Posterior vena cava (tissue), 2 donors: ENCODE measurements around the gene MEGF10. TPM values are rescaled to one million over a fixed set of nuclear protein-coding genes. Genes with fewer than 3 reads are reported as not detected.

Source experiments
- DNase-seq: peaks from one replicate; pipeline ENCODE4 v3.0.0-alpha.2; 2020; ENCODE audit warnings: low spot score
- intact Hi-C, 2 donors: fragments of 100-400 bp; cut with DNase I; formaldehyde crosslinking; loops; one replicate each; pipeline versions ENCODE4 v1.14.1 to v1.14.2; 2022 to 2023
- total RNA-seq, 2 donors: library from RNA; stranded (reverse); fragmentation: NEBNext Ultra II Directional; extraction: Animal tissue kit (Norgen Biotek cat#: 25700); gene quantifications; one replicate each; pipeline ENCODE4 v1.2.1, GENCODE V29; 2021
- donor health status: DM: yes; HTN: yes; CAD: no.
- donor health status: DM: yes; HTN: yes; CAD: no.

The MEGF10 gene
- total RNA-seq, 2 donors from 2014 or later, result 0.19 to 0.29 TPM

DNA sequence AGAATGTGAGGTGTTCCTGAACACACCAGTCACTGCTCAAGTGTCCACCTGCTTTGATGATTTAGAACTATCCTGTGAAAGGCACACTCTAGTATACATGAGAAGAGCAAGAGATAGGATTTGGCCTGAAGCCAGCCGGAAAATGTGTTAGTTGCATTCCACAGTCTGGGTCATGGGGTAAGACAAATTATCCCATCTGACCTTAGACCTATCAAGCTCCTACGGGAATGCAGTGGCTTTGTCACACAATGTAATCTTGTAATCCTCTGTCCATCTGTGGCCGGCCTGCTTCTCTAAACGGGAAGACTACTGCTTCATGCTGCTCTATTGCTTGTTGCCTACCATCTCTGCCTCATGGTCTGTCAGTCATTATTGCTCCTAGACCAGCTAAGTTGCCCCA, 134.4 kb downstream of the MEGF10 start:
- DNase-seq, result no peak
- intact Hi-C loops, result no loop called here

DNA sequence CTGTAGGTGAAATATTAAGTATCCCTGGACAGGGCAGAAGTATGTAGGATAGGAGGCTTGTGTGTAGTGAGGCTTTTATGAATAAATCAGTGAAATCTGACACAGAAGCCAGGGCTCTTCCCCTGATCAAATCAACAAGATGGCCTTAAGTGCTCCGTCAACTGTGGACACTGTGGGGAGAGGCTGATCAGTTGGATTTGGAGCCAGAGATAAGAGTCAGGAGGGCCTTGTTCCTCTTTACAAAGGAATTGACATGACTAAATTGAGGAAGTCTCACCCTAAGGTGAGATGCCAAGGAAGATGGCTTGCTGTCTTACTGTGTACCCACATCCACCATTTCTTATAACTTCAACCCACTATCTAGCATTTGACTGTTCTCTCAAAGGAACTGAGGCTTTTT, 135.3 kb downstream of the MEGF10 start:
- intact Hi-C loops, result no loop called here
- no peak for DNase-seq

DNA sequence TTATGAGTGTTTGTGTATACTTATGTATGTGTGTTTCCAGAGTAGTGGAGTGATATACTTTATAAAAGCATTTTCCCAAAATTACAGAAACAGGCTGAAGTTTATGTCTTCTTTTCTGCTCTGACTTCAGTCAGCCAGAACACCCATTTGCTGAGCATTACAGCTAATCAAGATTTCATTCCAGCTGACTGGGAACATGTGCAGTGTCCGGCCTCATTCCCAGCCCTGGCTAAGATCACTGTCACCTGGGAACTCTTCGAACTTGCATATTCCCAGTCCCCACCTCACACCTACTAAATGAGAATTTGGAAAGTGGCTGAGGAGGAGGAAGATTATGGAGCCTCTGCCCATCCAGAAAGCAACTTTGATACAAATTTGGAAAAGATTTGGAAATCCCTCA, 136.1 kb downstream of the MEGF10 start:
- intact Hi-C loops, result no loop called here
- no peak for DNase-seq

DNA sequence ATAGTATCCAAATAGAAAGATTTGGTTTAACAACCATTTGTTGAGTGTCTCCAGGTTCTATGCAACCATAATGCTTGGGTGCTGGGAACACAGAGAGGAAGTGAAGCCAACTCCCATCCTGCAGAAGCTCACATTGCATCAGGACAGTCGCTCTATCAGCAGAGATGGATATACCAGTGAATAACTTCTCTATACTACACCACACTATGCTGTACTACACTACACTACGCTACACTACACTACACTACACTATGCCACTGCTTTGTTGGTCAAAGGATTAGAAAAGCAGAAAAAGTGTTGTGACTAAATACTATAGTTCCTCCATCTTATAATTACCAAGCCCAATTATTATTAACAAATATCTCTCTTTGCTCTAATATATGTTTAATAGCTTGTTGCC, 137.7 kb downstream of the MEGF10 start:
- no peak for DNase-seq
- intact Hi-C loops, result no loop called here

DNA sequence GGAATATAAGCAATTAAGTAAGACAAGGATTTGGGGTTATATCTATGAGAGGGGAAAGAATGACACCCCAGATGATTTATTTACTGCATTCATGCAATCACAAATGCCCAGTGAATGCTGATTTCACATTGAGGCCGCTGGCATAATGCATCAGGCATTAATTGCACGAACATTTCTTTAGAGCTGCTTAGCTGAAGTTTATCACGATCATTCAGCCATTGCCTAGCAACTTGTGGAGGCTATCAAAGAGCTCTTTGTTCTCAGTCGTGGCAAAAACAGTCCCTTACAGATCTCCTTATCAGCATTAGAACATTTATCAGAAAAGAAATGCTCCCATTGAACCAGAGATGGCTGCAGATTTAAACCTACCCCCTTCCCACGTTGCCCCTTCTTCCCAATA, 138.2 kb downstream of the MEGF10 start:
- intact Hi-C loops, result no loop called here

DNA sequence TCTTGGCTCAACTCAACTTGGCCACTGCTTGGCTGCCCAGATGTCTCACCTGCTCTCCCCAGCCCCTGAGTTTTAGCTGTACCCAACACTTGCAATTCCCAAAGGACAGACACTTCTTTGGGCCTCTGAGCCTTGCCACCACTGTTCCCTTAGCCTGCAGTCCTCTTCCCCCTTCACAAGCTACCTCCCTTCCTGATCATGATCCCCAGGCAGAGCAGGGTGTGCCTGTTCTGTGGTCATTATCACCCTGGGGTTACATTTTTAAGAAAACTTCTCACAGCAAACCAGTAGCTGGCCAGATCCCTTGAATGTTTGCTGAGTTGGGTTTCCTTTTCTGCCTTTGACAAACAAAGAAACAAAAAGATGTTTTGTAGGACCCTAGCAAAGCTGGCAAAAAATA, 139.3 kb downstream of the MEGF10 start:
- DNase-seq, result no peak
- intact Hi-C loops, result no loop called here

More for the DNA sequence above, 138.2 kb downstream of the MEGF10 start:
- no peak for DNase-seq

DNA sequence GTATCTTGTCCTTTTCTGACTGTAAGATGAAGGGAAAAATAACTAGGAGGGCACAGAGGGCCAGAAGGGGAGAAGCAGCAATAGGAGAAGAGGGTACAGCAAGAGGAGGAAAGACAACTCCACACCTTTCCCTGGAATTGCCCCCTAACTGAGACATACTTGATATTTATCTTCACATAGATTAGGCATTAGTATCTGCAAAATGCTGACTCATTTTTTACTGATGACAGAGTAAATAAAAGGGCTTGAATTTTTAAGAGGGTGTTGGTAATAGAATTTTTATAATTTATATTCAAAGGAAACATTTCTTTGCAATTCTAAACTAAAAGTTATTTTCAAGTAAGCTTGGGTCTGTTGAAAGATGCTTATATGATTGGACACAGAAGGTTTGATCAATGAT, 140.0 kb downstream of the MEGF10 start:
- DNase-seq, result no peak
- intact Hi-C loops, result no loop called here

DNA sequence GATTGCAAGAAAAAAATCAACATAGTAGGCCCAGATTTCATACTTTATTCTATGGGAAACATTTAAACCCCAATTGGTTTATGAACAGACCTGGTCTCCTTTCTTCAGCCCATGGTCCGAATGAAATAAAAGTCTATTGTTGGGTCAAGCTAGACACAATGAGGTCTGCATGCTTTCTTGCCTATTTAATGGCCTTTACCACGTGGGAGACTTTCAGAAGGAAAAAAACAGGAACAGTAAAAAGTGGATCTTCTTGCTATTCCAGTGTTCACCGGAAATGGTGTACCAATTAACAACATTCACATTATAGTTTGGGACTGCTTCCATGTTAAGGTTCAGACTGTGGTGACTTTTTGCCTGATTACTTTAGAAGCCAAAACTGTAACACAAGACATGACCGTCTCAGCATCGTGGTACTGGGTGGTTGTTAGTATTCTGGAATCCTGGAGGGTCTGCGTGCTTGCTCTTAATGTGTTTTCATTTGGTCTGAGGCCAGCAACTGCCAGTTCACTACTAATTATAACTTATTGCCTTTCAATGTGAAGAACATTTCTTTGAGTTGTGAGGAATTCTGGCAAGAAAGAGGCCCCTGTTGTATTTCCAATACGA, 141.5 kb downstream of the MEGF10 start:
- no peak for DNase-seq
- intact Hi-C loops, result no loop called here

DNA sequence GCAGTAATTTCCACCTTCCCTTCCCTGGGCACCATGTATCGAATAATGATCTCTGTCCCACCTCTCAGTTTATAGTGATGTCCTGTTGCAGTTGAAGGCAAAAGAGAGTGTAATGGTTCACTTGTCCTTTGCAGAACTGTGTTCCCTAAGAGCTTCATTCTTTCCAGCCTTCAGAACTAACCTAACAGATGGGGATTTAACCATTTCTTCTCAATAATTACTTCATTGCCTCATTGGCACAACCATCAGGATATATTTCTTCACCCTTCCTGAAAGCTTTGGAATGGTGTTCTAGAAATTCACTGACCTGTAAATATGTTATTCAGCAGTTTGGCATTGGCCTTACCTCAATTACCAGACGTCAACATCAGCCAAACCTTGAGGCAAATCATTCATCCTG, 142.9 kb downstream of the MEGF10 start:
- no peak for DNase-seq
- intact Hi-C loops, result no loop called here

DNA sequence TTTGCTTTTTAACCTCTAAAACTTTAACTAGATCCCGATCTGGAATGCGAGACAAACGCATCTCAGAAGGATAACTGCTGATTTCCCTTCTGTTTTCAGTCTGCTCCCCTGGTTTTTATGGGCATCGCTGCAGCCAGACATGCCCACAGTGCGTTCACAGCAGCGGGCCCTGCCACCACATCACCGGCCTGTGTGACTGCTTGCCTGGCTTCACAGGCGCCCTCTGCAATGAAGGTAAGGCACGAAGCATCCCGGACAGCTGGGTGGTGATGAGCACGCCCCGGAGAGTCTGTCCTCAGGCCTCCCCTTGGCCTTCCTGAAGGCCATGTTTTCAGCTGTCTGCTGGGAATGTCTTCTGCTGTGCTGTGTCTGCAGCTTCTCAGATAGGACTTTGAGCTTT, 144.0 kb downstream of the MEGF10 start:
- DNase-seq, result no peak
- intact Hi-C loops, result no loop called here

DNA sequence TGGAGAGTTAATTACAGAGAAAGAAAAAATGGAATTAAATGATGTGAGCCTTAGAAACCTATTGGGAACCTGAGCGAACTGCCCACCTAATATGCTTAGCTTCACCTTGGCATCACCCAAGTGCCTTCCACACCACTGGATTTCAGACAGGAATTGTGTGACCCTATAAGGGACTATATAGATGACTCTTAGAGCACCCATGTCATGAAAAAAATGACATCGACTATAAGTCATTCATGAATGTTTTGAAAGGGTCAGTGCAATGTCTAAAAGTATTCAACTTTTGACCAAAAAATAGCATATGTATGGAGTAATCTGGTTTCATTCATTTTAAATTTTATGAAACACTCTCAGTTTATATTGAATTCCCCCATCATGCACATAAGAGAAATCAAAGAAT, 145.2 kb downstream of the MEGF10 start:
- intact Hi-C loops, result no loop called here

DNA sequence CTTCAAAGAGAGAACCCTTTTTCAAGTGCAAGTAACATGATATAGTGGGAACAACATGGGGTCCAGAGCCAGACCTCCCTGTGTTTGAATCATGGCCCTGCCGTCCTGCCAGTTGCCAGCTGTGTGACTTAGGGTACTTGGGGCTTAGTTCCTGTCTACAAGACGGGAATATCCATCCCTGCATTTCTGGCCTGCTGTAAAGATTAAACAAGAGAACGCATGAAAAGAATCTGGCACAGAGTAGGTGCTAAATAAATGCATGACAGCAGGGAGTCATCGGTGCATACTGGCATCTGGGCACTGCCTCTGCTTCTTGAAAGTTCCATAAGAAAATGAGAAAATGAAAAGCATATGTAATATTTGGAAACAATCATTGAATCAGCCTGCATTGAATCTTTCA, 149.0 kb downstream of the MEGF10 start:
- intact Hi-C loops, result no loop called here
- DNase-seq, result no peak

More for the DNA sequence above, 145.2 kb downstream of the MEGF10 start:
- no peak for DNase-seq

DNA sequence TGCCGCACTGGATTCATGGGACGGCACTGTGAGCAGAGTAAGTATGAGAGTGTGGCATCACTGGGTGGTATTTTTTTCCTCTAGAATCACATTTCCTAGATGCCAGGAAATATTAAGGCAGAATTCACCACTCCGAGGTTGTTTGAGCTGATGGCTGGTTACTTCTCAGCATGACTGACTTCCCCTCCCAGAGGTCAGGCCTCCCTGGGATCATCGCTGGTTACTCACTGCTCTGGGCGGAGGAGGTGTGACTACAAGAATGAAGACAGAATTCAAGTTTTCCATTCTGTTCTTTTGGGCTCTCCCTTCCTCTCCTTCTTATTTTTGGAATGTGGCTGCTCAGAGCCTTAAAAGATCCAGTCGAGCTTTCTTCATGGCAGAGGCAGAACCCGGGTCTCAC, 150.2 kb downstream of the MEGF10 start:
- no peak for DNase-seq
- intact Hi-C loops, result no loop called here

DNA sequence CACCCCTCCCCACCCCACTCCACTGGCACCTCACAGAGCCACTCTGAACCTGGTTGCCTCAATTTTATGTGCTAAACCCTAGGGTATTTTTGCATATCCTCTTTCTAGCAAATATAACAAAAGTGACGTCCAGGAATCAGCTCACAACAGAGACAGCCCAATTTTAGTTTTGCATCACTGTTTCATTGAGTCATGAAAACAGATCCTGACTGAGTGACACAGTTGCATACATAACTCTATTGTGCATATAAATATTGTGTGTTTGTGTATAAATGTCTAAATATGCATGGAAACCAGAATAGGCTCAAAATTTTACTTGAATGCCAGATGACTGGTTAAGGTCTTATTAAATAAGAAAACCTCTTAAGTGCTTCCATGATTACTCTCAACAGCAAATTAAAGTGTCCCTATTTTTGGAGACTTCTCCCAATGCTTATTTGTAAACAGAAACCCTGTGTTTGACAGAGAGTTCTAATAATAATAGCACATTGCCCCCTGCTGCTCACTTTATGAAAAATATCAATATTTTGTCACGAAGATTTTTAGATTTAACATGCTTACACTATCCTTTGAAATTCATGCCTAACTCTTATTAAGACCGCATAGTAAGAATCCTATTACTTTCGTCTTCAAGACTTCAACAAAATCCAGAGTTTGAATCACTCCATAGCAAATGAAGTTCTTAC, 151.3 kb downstream of the MEGF10 start:
- DNase-seq, result no peak
- intact Hi-C loops, result no loop called here

DNA sequence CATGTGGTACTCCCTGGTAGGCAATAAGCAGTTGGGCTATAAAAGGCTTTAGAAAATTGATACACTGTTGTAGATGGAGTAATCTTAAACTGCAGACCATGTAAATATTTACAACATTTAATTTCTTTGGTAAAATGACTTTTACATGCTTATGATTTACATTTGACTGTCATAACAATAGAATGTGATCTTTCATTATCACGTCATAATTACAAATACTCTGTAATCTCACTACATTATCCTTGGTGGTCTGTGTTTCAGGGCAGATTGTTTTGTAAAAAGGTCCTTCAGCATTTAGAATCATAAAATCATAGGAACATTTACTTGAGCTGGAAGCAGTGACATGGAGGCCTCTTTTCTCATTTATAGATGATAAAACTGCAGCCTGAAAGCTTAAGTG, 153.6 kb downstream of the MEGF10 start:
- intact Hi-C loops, result no loop called here

DNA sequence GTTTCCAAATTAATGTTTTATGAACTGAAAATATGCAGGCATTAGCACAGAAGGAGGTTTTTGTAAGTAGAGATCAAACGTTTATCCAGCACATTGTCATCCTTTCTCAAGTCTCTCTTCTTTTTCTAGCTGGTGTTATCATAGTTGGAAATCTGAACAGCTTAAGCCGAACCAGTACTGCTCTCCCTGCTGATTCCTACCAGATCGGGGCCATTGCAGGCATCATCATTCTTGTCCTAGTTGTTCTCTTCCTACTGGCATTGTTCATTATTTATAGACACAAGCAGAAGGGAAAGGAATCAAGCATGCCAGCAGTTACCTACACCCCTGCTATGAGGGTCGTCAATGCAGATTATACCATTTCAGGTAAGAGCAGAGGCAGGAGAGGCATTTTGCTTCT, 154.7 kb downstream of the MEGF10 start:
- intact Hi-C loops, result no loop called here

More for the DNA sequence above, 153.6 kb downstream of the MEGF10 start:
- DNase-seq, result no peak

DNA sequence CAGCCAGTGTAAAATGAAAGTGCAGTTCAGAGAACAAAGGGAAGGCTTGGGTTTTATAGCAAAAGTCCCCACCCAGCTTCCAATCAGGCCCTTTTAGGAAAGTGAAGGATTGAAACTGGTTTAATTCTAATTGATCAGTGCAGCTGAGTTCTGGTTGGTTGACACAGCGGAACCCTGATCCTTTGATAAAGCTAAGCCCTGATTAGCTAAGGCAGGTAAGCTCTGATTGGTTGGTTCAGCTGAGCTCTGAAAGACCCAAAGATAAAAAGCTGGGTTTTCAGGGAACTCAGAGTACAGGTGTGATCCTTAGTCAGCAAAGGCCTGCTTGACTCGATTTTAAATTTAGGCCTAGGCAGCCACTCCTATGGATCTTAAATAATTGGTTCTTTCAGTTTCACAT, 156.0 kb downstream of the MEGF10 start:
- no peak for DNase-seq
- intact Hi-C loops, result no loop called here

More for the DNA sequence above, 154.7 kb downstream of the MEGF10 start:
- DNase-seq, result no peak

DNA sequence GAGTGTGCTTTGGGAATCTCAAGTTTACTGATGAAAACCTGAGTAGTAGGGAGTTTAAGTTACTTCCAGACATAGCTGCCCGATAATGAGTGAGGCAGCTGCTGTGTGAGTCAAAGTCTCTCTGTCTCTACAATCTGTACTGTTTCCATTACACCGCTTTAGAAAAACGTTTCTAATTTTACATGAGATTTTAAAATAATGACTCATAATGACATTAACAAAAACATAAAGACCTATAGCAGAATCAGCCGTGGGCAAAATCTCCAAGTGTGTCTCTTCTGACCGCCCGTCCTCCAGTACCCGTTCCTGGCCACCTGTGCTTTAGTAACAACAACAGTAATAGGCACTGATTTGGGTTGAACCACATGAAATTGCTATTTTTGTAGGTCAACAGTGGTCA, 157.2 kb downstream of the MEGF10 start:
- DNase-seq, result no peak
- intact Hi-C loops, result no loop called here

DNA sequence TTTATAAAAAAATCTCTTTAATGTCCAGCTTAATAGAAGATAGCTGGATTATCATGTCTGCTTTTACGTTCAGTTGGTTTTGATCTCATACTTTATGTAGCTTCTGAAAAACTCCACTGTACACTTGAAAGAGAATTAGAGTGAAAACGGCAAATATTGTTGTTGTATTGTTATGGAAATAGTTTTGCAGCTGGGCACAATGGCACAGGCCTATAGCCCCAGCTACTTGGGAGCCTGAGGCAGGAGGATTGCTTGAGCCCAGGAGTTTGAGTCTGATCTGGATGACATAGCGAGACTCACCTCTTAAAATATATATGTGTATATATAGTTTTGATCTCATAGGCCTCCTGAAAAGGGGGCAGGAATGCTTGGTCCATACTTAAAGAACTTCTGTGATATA, 159.4 kb downstream of the MEGF10 start:
- DNase-seq, result no peak
- intact Hi-C loops, result no loop called here

DNA sequence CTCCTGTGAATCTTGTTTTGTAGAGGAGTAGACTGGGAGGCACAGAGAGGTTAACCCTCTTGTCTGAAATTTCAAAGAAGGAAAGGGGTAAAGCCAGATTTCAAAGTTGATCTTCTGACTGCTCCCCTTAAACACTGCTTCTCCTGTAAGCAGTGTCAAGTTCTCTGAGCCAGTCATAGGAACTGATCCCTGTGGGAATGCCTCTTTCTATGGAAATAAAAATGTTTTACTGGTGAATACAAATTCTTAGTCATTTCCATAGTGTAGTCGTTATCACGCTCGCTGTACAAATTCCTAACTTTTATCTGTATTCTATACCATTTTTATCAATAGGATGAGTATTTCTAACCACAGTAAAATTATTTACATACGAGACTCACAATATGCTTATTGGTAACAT, 160.5 kb downstream of the MEGF10 start:
- no peak for DNase-seq
- intact Hi-C loops, result no loop called here

DNA sequence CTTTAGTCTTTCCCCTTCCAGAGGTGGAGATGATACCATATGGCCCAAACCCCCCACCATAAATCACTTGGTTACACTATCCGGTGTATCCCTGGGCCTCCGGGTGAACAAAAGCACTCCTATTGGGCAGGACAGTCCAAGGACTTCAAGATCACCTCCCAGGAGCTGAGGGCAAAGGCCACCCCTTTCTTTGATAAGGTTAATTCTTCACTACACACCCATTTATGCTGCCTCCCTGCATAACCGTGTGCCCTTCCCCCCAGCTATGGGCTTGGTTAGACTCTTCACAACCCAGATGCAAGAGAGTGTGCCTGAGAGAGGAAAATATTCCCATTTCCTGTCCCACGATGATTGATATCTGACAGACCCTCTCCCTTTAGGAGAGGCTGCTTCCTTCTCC, 162.0 kb downstream of the MEGF10 start:
- intact Hi-C loops, result no loop called here
- no peak for DNase-seq
